T-helper 2 cell treated with Interferon-gamma antibody and Interleukin-4, amounts not matched to agents 5 μg/mL and 100 μg/mL, for 36 hours (primary cell): Measurements from ENCODE around the gene GADD45B.
A peak's percentile ranks its signal among the peaks of the same experiment; 100 is the strongest.
"Not testable (repeated sequence)": the region's sequence is repeated elsewhere in the genome, so short reads cannot be mapped to it uniquely, and the experiment has no call there.

Experiments used
- DNase-seq: peaks from one replicate; pipeline ENCODE4 v3.0.0; 2021; ENCODE audit warnings: low spot score
- H3K27ac Mint-ChIP-seq: one replicate; pipeline ENCODE4 v1.8.0; 2021; ENCODE audit warnings: mild to moderate bottlenecking, mixed read lengths
- H3K27me3 Mint-ChIP-seq: one replicate; pipeline ENCODE4 v1.8.0; 2021; ENCODE audit warnings: low read depth, mixed read lengths
- H3K36me3 Mint-ChIP-seq: one replicate; pipeline ENCODE4 v1.8.0; 2021; ENCODE audit warnings: low read depth, mixed read lengths
- H3K4me1 Mint-ChIP-seq: one replicate; pipeline ENCODE4 v1.8.0; 2021; ENCODE audit warnings: low read depth, mixed read lengths
- H3K4me3 Mint-ChIP-seq: one replicate; pipeline ENCODE4 v1.8.0; 2022; ENCODE audit warnings: mild to moderate bottlenecking, moderate library complexity, mixed read lengths
- H3K9me3 Mint-ChIP-seq: one replicate; pipeline ENCODE4 v1.8.0; 2021; ENCODE audit warnings: mixed read lengths

The GADD45B gene

GRCh38 chr19:2469102-2469914, 6.6 kb upstream of the GADD45B start:
- DNase-seq = peak; percentile 49
- Mint-ChIP-seq H3K4me1 (peaks cover 8% of the 10 kb centered on the region), H3K27ac (peak overlapping the region; percentile 63), H3K27me3 (no peaks in the 10 kb centered on the region), H3K36me3 (no peaks in the 10 kb centered on the region), H3K4me3 (no peak overlapping the region), H3K9me3 (no peaks in the 10 kb centered on the region)

- H3K4me3 Mint-ChIP-seq = not testable (repeated sequence)
Measured at GRCh38 chr19:2469915-2470200, 6.1 kb upstream of the GADD45B start.

GRCh38 chr19:2474232-2475017, 1.5 kb upstream of the GADD45B start:
- DNase-seq = peak; percentile 94
- Mint-ChIP-seq H3K27ac (no peak overlapping the region), H3K4me3 (peak overlapping the region; percentile 85), H3K27me3 (peaks cover 2% of the 10 kb centered on the region), H3K36me3 (peaks cover 26% of the 10 kb centered on the region), H3K4me1 (peaks cover 15% of the 10 kb centered on the region), H3K9me3 (no peaks in the 10 kb centered on the region)

More at GRCh38 chr19:2469915-2470200, 6.1 kb upstream of the GADD45B start:
- DNase-seq, H3K9me3 Mint-ChIP-seq, H3K36me3 Mint-ChIP-seq, H3K27me3 Mint-ChIP-seq, H3K4me1 Mint-ChIP-seq: not testable (repeated sequence)
- peak overlapping the region; percentile 63 for H3K27ac Mint-ChIP-seq

GRCh38 chr19:2475018-2475701, 767 bp upstream of the GADD45B start:
- Mint-ChIP-seq H3K27me3 (peaks cover 2% of the 10 kb centered on the region), H3K27ac (peak overlapping the region; percentile 69), H3K36me3 (peaks cover 26% of the 10 kb centered on the region), H3K4me3 (peak overlapping the region; percentile 85), H3K9me3 (no peaks in the 10 kb centered on the region), H3K4me1 (peaks cover 11% of the 10 kb centered on the region)
- DNase-seq = peak; percentile 73

DNA sequence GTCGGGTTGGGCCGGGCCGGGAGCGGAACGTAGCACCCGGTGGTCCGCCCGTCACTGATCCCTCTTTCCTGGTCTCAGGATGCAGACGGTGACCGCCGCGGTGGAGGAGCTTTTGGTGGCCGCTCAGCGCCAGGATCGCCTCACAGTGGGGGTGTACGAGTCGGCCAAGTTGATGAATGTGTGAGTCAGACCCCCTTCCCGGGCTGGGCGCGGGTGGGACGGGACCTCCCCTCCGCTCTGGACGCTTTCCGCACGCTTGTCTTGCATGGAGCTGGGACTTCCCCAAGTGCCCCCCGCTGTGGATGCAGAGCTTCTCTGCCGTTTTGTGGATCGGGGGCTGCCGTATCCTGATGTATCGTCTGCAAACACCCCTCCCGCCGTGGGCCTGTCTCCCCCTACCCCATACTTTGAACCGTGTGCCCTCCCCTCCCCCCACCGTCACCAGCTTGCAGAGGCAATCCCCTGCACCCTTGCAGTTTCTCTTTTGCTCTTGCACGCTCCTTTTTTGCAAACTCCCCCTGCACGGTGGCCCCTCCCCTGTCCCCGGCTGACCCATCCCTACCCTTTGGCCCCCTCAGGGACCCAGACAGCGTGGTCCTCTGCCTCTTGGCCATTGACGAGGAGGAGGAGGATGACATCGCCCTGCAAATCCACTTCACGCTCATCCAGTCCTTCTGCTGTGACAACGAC, 669 bp downstream of the GADD45B start:
- Mint-ChIP-seq H3K27me3 (peaks cover 2% of the 10 kb centered on the region), H3K9me3 (no peaks in the 10 kb centered on the region), H3K4me3 (peak overlapping the region; percentile 100), H3K27ac (peak overlapping the region; percentile 93), H3K4me1 (peaks cover 11% of the 10 kb centered on the region), H3K36me3 (peaks cover 26% of the 10 kb centered on the region)
- peak; percentile 82 for DNase-seq

GRCh38 chr19:2477141-2477710, 1.3 kb downstream of the GADD45B start:
- Mint-ChIP-seq H3K4me1 (peaks cover 11% of the 10 kb centered on the region), H3K4me3 (peak overlapping the region; percentile 100), H3K36me3 (peaks cover 26% of the 10 kb centered on the region), H3K27ac (peak overlapping the region; percentile 93), H3K27me3 (peaks cover 2% of the 10 kb centered on the region), H3K9me3 (no peaks in the 10 kb centered on the region)
- peak; percentile 54 for DNase-seq

DNA sequence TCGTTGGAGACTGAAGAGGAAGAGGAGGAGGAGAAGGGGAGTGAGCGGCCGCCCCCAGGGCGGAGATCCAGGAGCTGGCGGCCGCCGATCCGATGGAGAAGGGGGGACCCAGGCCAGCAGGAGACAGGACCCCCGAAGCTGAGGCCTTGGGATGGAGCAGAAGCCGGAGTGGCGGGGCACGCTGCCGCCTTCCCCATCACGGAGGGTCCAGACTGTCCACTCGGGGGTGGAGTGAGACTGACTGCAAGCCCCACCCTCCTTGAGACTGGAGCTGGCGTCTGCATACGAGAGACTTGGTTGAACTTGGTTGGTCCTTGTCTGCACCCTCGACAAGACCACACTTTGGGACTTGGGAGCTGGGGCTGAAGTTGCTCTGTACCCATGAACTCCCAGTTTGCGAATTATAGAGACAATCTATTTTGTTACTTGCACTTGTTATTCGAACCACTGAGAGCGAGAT, 1.8 kb downstream of the GADD45B start:
- peak; percentile 46 for DNase-seq
- Mint-ChIP-seq H3K27me3 (peaks cover 2% of the 10 kb centered on the region), H3K4me3 (peak overlapping the region; percentile 100), H3K4me1 (peaks cover 11% of the 10 kb centered on the region), H3K9me3 (no peaks in the 10 kb centered on the region), H3K36me3 (peaks cover 26% of the 10 kb centered on the region), H3K27ac (peak overlapping the region; percentile 72)

DNA sequence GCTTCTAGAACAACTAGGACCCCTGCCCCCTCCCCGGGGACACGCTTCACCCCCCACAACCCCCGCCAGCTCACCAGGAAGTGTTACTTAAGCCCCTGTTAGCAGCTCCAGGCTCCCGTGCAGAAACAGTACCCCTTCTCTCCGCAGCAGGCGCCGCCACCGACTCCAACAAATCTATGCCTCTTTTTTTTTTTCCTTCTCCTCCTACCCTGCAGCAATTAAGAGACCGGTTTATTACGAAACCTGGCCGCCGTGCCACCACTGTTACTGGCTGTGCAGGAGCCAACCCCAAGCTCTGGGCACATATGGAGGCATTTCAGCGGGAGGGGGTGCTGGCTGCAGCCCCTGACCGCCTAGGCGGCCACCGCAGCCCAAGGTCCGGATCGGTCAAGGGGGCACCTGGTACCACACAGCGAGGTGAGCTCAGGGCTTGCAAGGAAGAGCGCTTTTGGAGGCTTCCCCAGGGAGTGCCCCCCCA, 2.4 kb downstream of the GADD45B start:
- peaks cover 2% of the 10 kb centered on the region for H3K27me3 Mint-ChIP-seq
- H3K4me1 Mint-ChIP-seq = peaks cover 11% of the 10 kb centered on the region
- peaks cover 26% of the 10 kb centered on the region for H3K36me3 Mint-ChIP-seq
- H3K27ac Mint-ChIP-seq = peak overlapping the region; percentile 72
- peaks cover 4% of the 10 kb centered on the region for H3K9me3 Mint-ChIP-seq
- no peak for DNase-seq
- H3K4me3 Mint-ChIP-seq = peak overlapping the region; percentile 100

DNA sequence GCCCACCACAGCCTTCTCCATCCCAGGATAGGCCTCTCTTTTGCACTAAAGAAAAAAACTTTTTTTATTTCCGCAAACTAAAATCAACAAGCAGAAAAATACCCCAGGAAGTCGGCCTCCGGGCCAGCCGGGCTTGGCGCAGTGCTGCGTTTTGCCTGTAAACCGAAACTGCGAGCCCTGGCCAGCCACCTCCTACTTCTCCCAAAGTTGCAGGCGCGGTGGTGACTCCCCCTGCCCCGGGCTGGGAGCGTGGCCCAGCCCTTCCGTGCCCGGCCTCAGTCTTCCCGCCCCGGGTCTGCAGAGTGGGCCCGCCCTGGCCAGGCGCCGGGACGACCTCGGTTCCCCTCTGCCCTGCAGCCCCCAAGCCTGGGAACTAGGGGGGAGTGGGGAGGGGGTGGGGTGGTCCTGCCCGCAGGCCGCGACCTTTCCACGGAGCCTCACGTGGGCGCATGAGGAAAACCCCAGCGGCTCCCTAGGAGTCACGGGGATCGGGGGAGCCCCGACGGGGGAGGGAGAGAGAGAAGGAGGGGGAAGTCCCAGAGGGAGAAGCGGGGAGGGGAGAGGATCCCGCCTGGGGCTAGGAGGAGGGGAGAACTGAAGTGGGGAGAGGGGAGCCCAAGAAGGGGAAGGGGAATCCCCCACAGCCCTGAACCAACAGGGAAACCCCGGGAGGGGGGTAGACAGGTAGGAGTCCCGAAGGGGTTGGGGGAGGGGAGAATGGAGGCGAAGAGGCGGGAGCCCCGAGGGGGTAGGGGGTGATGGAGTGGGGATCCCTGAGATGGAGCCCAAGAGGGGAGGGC, 3.0 kb downstream of the GADD45B start:
- H3K36me3 Mint-ChIP-seq = peaks cover 26% of the 10 kb centered on the region
- H3K4me1 Mint-ChIP-seq = peaks cover 11% of the 10 kb centered on the region
- H3K27me3 Mint-ChIP-seq = peaks cover 2% of the 10 kb centered on the region
- H3K9me3 Mint-ChIP-seq = peaks cover 8% of the 10 kb centered on the region
- H3K4me3 Mint-ChIP-seq = peak overlapping the region; percentile 100
- peak; percentile 78 for DNase-seq
- peak overlapping the region; percentile 72 for H3K27ac Mint-ChIP-seq

DNA sequence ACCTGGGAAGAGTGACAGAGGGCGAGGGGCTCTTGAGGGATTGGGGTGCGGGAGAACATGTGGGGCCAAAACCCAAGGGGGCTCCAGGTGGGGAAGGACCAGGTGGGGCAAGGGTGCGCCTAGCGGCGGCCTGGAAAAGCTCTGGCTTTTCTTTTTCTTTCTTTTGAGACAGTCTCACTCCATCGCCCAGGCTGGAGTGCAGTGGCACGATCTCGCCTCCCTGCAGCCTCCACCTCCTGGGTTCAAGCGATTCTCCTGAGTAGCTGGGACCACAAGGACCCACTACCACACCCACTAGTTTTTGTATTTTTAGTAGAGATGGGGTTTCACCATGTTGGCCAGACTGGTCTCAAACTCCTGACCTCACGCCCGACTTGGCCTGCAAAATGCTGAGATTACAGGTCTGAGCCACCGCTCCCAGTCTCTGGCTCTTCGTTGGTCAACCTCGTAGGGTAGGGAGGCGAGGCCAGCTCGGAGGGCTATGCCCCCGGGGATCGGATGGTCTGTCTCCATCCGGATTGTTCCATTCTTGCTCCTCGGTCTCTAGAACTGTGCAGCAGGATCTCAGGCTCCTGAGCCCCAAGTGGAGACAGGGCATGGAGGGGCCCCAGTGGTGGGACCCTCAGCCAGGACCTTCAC, 3.7 kb downstream of the GADD45B start:
- Mint-ChIP-seq H3K36me3 (peaks cover 26% of the 10 kb centered on the region), H3K9me3 (peaks cover 9% of the 10 kb centered on the region), H3K27me3 (peaks cover 2% of the 10 kb centered on the region), H3K27ac (peak overlapping the region; percentile 45), H3K4me3 (peak overlapping the region; percentile 100), H3K4me1 (peaks cover 11% of the 10 kb centered on the region)
- DNase-seq = no peak

- Mint-ChIP-seq H3K4me1 (peaks cover 11% of the 10 kb centered on the region), H3K9me3 (peaks cover 9% of the 10 kb centered on the region), H3K4me3 (no peak overlapping the region), H3K36me3 (peaks cover 20% of the 10 kb centered on the region), H3K27me3 (peaks cover 9% of the 10 kb centered on the region), H3K27ac (no peak overlapping the region)
- DNase-seq = no peak
Measured at GRCh38 chr19:2481466-2481865, 5.5 kb downstream of the GADD45B start.

DNA sequence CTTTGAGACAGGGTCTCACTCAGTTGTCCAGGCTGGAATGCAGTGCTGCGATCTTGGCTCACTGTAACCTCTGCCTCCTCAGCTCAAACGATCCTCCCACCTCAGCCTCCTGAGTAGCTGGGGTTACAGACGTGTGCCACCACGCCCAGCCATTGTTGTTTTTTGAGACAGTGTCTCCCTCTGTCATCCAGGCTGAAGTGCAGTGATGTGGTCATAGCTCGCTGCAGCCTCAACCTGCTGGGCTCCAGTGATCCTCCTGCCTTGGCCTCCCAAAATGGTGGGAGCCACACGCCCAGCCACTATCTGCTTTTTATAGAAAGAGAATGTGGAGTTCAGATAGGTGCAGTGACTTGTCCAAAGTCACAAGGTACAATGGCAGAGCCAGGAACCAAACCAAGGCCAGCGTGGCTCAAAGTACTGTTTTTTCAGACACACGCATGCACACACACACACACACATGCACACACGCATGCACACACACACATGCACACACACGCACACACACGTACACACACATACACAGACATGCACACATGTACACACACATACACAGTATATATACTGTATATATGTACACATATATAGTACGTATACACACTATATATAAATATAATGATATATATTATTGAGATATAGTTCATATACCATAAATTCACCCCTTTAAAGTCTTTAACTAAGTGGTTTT, 6.6 kb downstream of the GADD45B start:
- H3K27ac Mint-ChIP-seq = no peak overlapping the region
- H3K4me1 Mint-ChIP-seq = peaks cover 8% of the 10 kb centered on the region
- peaks cover 10% of the 10 kb centered on the region for H3K36me3 Mint-ChIP-seq
- H3K9me3 Mint-ChIP-seq = peaks cover 9% of the 10 kb centered on the region
- H3K27me3 Mint-ChIP-seq = peaks cover 15% of the 10 kb centered on the region
- DNase-seq = no peak
- no peak overlapping the region for H3K4me3 Mint-ChIP-seq
